SKM-1 (cell line): ENCODE results near the gene ACBD6.

Source experiments
- DNase-seq: peaks from one replicate; lab custom pipeline; 2025; ENCODE audit not compliant: unreplicated experiment; lab: John Stamatoyannopoulos, UW

ACBD6 gene

GRCh38 chr1:180527101-180527669, 24.8 kb upstream of the ACBD6 start:
- DNase-seq = no peak

- no peak for DNase-seq
These were observed 23.3 kb upstream of the ACBD6 start for GRCh38 chr1:180525715-180526039.

- no peak for DNase-seq
These were observed 22.7 kb upstream of the ACBD6 start for GRCh38 chr1:180524915-180525714.

GRCh38 chr1:180524160-180524914, 22.0 kb upstream of the ACBD6 start:
- no peak for DNase-seq

- no peak for DNase-seq
These were observed 19.8 kb upstream of the ACBD6 start for GRCh38 chr1:180522213-180522515.

GRCh38 chr1:180521474-180522212, 19.3 kb upstream of the ACBD6 start:
- no peak for DNase-seq

- DNase-seq = no peak
These were observed 17.5 kb upstream of the ACBD6 start for GRCh38 chr1:180519846-180520245.

- peak; percentile 92 for DNase-seq
These were observed 13.5 kb upstream of the ACBD6 start for GRCh38 chr1:180515857-180516388.

GRCh38 chr1:180515364-180515763, 13.0 kb upstream of the ACBD6 start:
- no peak for DNase-seq

GRCh38 chr1:180513531-180513930, 11.2 kb upstream of the ACBD6 start:
- no peak for DNase-seq

- no peak for DNase-seq
These were observed 8.5 kb upstream of the ACBD6 start for GRCh38 chr1:180510882-180511281.

- no peak for DNase-seq
These were observed 6.3 kb upstream of the ACBD6 start for GRCh38 chr1:180508725-180509097.

GRCh38 chr1:180507795-180508724, 5.7 kb upstream of the ACBD6 start:
- DNase-seq = no peak

GRCh38 chr1:180505732-180506335, 3.5 kb upstream of the ACBD6 start:
- DNase-seq = no peak

GRCh38 chr1:180504186-180504585, 1.8 kb upstream of the ACBD6 start:
- DNase-seq = no peak

- peak; percentile 55 for DNase-seq
These were observed 994 bp upstream of the ACBD6 start for GRCh38 chr1:180503280-180503862.

GRCh38 chr1:180501865-180502360, 464 bp downstream of the ACBD6 start:
- no peak for DNase-seq

GRCh38 chr1:180500689-180501088, 1.7 kb downstream of the ACBD6 start:
- DNase-seq = no peak

GRCh38 chr1:180498594-180498993, 3.8 kb downstream of the ACBD6 start:
- no peak for DNase-seq
